ENCODE data around the gene THEM5. TPM values are rescaled to one million over a fixed set of nuclear protein-coding genes. Genes with fewer than 3 reads are reported as not detected.

The THEM5 gene
- total and polyA plus RNA-seq, 10 of the 15 experiments (the other 5 are each of a cell fraction or from before 2014, with no cell fraction given): 0.16 TPM; not detected in 9

DNA sequence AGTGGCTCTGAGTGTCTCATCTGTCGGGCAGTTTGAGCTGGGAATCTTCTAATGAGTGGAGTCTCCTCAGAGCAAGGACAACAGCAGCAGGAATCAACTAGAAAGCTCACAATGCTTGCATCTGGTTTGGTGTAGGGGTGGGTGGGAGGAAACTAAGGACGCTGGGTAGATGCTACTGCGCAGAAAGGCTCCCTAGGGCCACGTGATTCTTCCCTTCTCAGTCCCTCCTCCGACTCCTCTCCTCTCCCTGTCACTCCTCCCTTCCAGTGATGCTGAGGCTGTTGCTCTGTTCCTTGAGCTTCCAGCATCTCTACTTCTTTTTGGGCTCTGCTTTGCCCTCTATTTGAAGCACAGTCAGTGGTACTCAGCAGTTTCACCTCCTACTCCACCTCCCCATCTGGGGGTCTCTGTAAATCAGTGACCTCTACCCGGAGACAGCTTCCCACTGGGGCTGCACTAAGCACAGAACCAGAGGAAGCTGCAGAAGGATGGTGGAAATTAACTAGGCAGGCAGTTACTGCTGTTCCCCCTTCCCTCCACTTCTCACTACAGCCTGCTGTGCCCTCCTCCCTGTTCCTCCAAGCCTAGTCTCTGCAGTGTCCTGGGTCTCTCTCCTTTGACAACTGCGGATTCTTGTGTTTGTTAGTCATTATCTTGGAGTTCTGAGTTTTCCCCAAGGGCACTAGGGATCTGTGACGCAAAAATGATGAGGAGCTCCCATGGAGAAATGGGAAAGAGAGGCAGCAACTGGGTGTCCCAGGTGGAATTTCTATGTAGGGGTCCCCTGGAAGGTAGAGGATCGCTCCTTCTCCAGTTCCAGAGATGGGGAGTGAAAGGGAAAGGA, 54.1 kb downstream of the THEM5 start:
- no peak overlapping the region for H3K9ac ChIP-seq (ENCODE audit: control insufficient read depth, insufficient read depth, low read length)
- no TSS peak for BruUV-seq (replicated peaks)
- CTCF ChIA-PET: interaction anchor here (0.6 to 1.2 kb wide), 2 partner anchors 37 to 106 kb away, joined by 3 read pairs; no protein-coding TSS in a partner anchor
- H3K36me3 ChIP-seq (ENCODE audit: control insufficient read depth in 2 of 2, insufficient read depth in 2 of 2, low read length in 1 of 2): no peaks in the 10 kb centered on the region
- ATAC-seq (0 out of 3 replicates have a peak, but pooled peaks have one; percentile 29), DNase-seq (ENCODE audit: low read depth, low spot score) (no peak), FAIRE-seq (no peak)
- H3K4me1 ChIP-seq (ENCODE audit: control insufficient read depth, insufficient read depth, low read length): peaks cover 4% of the 10 kb centered on the region; the same call in 1 of the 2 replicates
- POLR2A ChIA-PET: no interaction called here
- H3K79me2 ChIP-seq (ENCODE audit: control insufficient read depth, insufficient read depth, low read length): no peaks in the 10 kb centered on the region
- SMC1A ChIA-PET (ENCODE audit: uncharacterized antibody, unreplicated experiment): interaction anchor here (1.8 kb wide), 1 partner anchor 12 kb away, joined by 4 read pairs; no protein-coding TSS in a partner anchor
- RAD21 ChIA-PET (ENCODE audit: unreplicated experiment): interaction anchor here (0.9 kb wide), 1 partner anchor 28 kb away, joined by 3 read pairs; no protein-coding TSS in a partner anchor
- 41% methylated on average over 9 of the region's 9 CpGs for WGBS (ENCODE audit: insufficient coverage, insufficient replicate concordance, low lambda C conversion rate, missing lambda C conversion rate)
- H3K27ac ChIP-seq (ENCODE audit: control insufficient read depth, insufficient read depth): no peak overlapping the region
- in situ Hi-C loops (cut with MboI): no loop called here
- intact Hi-C loops (cut with micrococcal nuclease; ENCODE audit: unreplicated experiment): no loop called here
- H2AFZ ChIP-seq (ENCODE audit: control insufficient read depth, low read depth, low read length): no peak overlapping the region
- no peak overlapping the region for H3K4me2 ChIP-seq (ENCODE audit: control insufficient read depth, insufficient read depth)
- H3K27me3 ChIP-seq (replicated peaks in 1 of 2; ENCODE audit: control insufficient read depth in 2 of 2, insufficient read depth in 2 of 2, low read length in 1 of 2): peaks cover 0 to 11% of the 10 kb centered on the region in 2 experiments; a peak in 2 of 4 replicates
- no peaks in the 10 kb centered on the region for H4K20me1 ChIP-seq (ENCODE audit: control insufficient read depth, insufficient read depth)
- no peaks in the 10 kb centered on the region for H3K9me3 ChIP-seq (replicated peaks; ENCODE audit: control insufficient read depth, insufficient read depth, low read length)
- no peak overlapping the region for H3K4me3 ChIP-seq
- TF ChIP-seq BMI1 (IDR thresholded peaks at IDR 0.05; ENCODE audit: borderline replicate concordance): no peak
- TF ChIP-seq SP1 (IDR thresholded peaks at IDR 0.05; ENCODE audit: low read depth, low read length): no peak
- TF ChIP-seq IRF5 (IDR thresholded peaks at IDR 0.05; ENCODE audit: borderline replicate concordance): no peak
- no peak for TF ChIP-seq TCF7 (IDR thresholded peaks at IDR 0.05; ENCODE audit: borderline replicate concordance)
- TF ChIP-seq FOS (IDR thresholded peaks at IDR 0.05; ENCODE audit: borderline replicate concordance, extremely low read depth, insufficient read length): no peak
- TF ChIP-seq, protein P1, sequence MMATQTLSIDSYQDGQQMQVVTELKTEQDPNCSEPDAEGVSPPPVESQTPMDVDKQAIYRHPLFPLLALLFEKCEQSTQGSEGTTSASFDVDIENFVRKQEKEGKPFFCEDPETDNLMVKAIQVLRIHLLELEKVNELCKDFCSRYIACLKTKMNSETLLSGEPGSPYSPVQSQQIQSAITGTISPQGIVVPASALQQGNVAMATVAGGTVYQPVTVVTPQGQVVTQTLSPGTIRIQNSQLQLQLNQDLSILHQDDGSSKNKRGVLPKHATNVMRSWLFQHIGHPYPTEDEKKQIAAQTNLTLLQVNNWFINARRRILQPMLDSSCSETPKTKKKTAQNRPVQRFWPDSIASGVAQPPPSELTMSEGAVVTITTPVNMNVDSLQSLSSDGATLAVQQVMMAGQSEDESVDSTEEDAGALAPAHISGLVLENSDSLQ (IDR thresholded peaks at IDR 0.05): no peak
- TF ChIP-seq ZNF24 (IDR thresholded peaks at IDR 0.05): no peak
- no peak for TF ChIP-seq KAT2A (conservative IDR thresholded peaks at IDR 0.05; ENCODE audit: control insufficient read depth, low read depth, low read length)
- no peak for TF ChIP-seq E2F8 (IDR thresholded peaks at IDR 0.05; ENCODE audit: low read depth, partially characterized antibody)
- TF ChIP-seq EGR1 (IDR thresholded peaks at IDR 0.05; ENCODE audit: borderline replicate concordance in 1 of 2, low read depth in 2 of 2, low read length in 2 of 2): no peak
- no peak for TF ChIP-seq WRNIP1 (IDR thresholded peaks at IDR 0.05; ENCODE audit: borderline replicate concordance, low read depth, low read length)
- no peak for TF ChIP-seq NFXL1 (IDR thresholded peaks at IDR 0.05; ENCODE audit: borderline replicate concordance)
- no peak for TF ChIP-seq CHD4 (IDR thresholded peaks at IDR 0.05)

Measured in GM12878 (cell line).